ENCODE data around the gene GTF3C5. TPM values are rescaled to one million over a fixed set of nuclear protein-coding genes. Genes with fewer than 3 reads are reported as not detected.
"Not testable (repeated sequence)": the region's sequence is repeated elsewhere in the genome, so short reads cannot be mapped to it uniquely, and the experiment has no call there.

The GTF3C5 gene
- total RNA-seq, 1 donor, result 29.7 TPM

GRCh38 chr9:133072210-133072609 lies 41.4 kb downstream of the GTF3C5 start:
- not testable (repeated sequence) for H3K4me1 ChIP-seq (ENCODE audit: insufficient read depth, low read length); H3K4me3 ChIP-seq (ENCODE audit: low read length); H3K27me3 ChIP-seq (ENCODE audit: insufficient read depth, low read length); H3K9me3 ChIP-seq (ENCODE audit: low read depth, low read length)

GRCh38 chr9:133073086-133074014 lies 42.6 kb downstream of the GTF3C5 start:
- Histone ChIP-seq H3K9me3 (ENCODE audit: low read depth, low read length) (no peaks in the 10 kb centered on the region), H3K4me3 (ENCODE audit: low read length) (no peak overlapping the region)

DNA sequence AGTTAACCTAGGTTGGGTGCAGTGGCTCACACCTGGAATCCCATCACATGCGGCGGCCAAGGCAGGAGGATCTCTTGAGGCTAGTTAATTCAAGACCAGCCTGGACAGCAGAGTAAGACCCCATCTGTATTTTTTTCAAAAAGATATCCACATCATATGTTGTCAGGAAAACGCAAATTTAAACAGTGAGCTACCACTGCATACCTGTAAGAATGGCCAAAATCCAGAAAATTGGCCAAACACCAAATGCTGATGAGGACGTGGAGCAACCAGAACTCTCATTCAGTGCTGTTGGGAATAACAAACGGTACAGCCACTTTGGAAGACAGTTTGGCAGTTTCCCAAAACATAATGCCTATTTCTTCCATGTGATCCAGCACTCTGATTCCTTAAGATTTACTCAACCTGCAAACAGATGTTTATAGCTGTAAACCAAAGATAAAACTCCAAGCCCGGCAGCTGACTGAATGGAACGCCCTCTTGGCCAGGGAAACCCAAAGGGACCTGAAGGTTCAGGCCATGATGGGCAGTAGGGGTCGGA lies 43.4 kb downstream of the GTF3C5 start:
- H3K9me3 ChIP-seq (ENCODE audit: low read depth, low read length), result no peaks in the 10 kb centered on the region
- no peaks in the 10 kb centered on the region for H3K27me3 ChIP-seq (ENCODE audit: insufficient read depth, low read length)
- H3K4me1 ChIP-seq (ENCODE audit: insufficient read depth, low read length), result no peaks in the 10 kb centered on the region
- no peak overlapping the region for H3K4me3 ChIP-seq (ENCODE audit: low read length)

More at GRCh38 chr9:133073086-133074014, 42.6 kb downstream of the GTF3C5 start:
- no peaks in the 10 kb centered on the region for H3K27me3 ChIP-seq (ENCODE audit: insufficient read depth, low read length)
- H3K4me1 ChIP-seq (ENCODE audit: insufficient read depth, low read length), result no peaks in the 10 kb centered on the region

GRCh38 chr9:133075925-133076630 lies 45.3 kb downstream of the GTF3C5 start:
- Histone ChIP-seq H3K4me3 (ENCODE audit: low read length) (no peak overlapping the region), H3K4me1 (ENCODE audit: insufficient read depth, low read length) (no peaks in the 10 kb centered on the region), H3K27me3 (ENCODE audit: insufficient read depth, low read length) (no peaks in the 10 kb centered on the region), H3K9me3 (ENCODE audit: low read depth, low read length) (no peaks in the 10 kb centered on the region)

DNA sequence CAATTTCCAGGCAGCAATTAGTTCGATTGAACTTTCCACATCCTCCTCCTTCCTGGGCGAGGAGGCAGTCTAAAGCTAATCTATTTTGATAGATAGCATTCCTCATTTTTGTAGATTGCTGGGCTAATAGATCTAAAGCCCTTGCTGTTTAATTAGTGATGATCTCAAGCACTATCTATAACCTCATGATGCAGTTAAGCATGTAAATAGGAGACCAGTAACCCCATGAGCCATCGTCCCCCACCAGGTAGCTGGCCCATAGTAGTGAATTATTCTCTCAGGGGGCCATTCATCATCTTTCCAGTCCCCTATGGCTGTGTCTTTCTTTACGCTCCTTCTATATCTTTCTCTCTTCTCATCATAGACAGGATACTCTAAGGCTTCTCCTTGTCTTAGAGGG lies 45.9 kb downstream of the GTF3C5 start:
- Histone ChIP-seq H3K4me1 (ENCODE audit: insufficient read depth, low read length) (no peaks in the 10 kb centered on the region), H3K9me3 (ENCODE audit: low read depth, low read length) (no peaks in the 10 kb centered on the region), H3K27me3 (ENCODE audit: insufficient read depth, low read length) (no peaks in the 10 kb centered on the region), H3K4me3 (ENCODE audit: low read length) (no peak overlapping the region)

- Histone ChIP-seq H3K27me3 (ENCODE audit: insufficient read depth, low read length) (no peaks in the 10 kb centered on the region), H3K4me1 (ENCODE audit: insufficient read depth, low read length) (no peaks in the 10 kb centered on the region), H3K4me3 (ENCODE audit: low read length) (no peak overlapping the region), H3K9me3 (ENCODE audit: low read depth, low read length) (no peaks in the 10 kb centered on the region)
Observed at GRCh38 chr9:133078486-133078885, 47.7 kb downstream of the GTF3C5 start.

DNA sequence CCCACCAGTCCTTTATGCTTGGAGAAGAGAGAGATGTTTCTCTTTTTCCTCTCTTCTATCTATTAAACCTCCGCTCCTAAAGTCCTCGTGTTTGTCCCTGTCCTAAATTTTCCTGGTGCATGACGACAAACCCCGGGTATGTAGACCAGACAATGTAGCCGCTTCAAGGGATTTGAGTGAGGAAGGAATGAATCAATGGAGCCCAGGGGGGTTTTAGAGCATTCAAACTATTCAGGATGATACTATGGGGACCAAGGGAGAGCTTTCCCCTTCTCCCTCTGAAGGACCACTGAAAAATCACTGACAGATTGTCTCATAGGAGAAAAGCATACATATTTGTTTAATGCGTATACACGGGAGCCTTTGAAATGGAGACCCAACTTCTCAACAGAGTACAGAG lies 49.4 kb downstream of the GTF3C5 start:
- Histone ChIP-seq H3K4me1 (ENCODE audit: insufficient read depth, low read length) (no peaks in the 10 kb centered on the region), H3K27me3 (ENCODE audit: insufficient read depth, low read length) (no peaks in the 10 kb centered on the region), H3K9me3 (ENCODE audit: low read depth, low read length) (no peaks in the 10 kb centered on the region), H3K4me3 (ENCODE audit: low read length) (no peak overlapping the region)

DNA sequence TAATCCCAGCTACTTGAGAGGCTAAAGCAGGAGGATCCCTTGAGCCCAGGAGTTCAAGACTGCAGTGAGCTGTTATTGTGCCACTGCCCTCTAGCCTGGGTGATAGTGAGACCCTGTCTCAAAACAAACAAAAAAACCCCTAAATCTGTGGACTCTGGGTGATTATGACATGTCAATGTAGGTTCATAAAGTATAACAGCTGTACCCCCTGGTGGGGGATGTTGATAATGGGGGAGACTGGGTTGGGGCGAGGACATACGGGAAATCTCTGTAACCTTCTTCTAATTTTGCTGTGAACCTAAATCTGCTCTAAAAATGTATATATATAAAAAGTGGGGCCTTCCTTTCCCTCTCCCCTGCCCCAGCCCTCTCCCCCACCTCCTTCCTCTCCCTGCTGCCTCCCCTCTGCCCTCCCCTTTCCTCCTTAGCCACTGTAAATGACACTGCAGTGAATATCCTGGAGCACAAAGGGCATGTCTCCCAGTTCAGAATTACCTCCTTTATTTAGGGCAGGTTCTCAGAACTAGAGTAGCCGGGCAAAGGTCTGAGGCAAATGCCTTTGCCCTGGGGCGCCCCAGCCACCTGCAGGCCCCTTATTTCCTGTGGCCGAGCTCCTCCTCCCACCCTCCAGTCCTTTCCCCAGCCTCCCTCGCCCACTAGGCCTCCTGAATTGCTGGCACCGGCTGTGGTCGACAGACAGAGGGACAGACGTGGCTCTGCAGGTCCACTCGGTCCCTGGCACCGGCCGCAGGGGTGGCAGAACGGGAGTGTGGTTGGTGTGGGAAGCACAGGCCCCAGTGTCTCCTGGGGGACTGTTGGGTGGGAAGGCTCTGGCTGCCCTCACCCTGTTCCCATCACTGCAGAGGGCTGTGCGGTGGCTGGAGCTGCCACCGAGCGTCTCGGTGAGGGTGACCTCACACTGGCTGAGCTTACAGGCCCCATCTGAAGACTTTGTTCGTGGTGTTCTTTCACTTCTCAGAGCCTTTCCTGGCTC lies 50.3 kb downstream of the GTF3C5 start:
- H3K4me3 ChIP-seq (ENCODE audit: low read length); H3K27me3 ChIP-seq (ENCODE audit: insufficient read depth, low read length); H3K9me3 ChIP-seq (ENCODE audit: low read depth, low read length); H3K4me1 ChIP-seq (ENCODE audit: insufficient read depth, low read length): not testable (repeated sequence)

DNA sequence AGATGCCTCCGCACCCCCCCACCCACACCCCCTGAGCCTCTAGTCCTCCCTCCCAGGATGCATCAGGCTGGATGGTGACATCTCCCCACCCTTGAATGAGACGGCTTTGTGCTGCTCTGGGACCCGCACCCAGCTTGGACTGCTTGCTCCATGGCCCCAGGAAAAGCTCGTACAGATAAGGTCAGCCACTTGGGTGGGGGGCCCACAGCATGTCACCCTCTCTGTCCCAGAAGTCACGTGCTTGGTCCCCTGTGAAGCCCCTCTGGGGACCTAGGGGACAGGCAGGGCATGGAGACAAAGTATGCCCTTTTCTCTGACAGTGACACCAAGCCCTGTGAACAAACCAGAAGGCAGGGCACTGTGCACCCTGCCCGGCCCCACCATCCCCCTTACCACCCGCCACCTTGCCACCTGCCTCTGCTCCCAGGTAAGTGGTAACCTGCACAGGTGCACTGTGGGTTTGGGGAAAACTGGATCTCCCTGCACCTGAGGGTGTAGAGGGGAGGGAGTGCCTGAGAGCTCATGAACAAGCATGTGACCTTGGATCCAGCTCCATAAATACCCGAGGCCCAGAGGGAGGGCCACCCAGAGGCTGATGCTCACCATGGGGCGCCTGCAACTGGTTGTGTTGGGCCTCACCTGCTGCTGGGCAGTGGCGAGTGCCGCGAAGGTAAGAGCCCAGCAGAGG lies 51.3 kb downstream of the GTF3C5 start:
- not testable (repeated sequence) for H3K9me3 ChIP-seq (ENCODE audit: low read depth, low read length); H3K4me3 ChIP-seq (ENCODE audit: low read length); H3K27me3 ChIP-seq (ENCODE audit: insufficient read depth, low read length); H3K4me1 ChIP-seq (ENCODE audit: insufficient read depth, low read length)

DNA sequence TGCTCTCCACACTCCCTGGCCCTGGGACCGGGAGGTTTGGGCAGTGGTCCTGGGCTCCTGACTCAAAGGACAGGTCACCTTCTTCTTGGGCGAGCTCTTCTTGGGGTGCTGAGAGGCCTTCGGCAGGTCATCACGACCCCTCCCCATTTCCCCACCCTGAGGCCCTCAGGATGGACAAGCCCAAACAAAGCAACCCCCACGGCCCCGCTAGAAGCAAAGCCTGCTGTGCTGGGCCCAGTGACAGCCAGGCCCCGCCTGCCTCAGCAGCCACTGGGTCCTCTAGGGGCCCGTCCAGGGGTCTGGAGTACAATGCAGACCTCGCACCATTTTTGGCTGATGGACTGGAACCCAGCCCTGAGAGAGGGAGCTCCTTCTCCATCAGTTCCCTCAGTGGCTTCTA lies 52.9 kb downstream of the GTF3C5 start:
- H3K4me1 ChIP-seq (ENCODE audit: insufficient read depth, low read length); H3K4me3 ChIP-seq (ENCODE audit: low read length); H3K9me3 ChIP-seq (ENCODE audit: low read depth, low read length); H3K27me3 ChIP-seq (ENCODE audit: insufficient read depth, low read length): not testable (repeated sequence)

DNA sequence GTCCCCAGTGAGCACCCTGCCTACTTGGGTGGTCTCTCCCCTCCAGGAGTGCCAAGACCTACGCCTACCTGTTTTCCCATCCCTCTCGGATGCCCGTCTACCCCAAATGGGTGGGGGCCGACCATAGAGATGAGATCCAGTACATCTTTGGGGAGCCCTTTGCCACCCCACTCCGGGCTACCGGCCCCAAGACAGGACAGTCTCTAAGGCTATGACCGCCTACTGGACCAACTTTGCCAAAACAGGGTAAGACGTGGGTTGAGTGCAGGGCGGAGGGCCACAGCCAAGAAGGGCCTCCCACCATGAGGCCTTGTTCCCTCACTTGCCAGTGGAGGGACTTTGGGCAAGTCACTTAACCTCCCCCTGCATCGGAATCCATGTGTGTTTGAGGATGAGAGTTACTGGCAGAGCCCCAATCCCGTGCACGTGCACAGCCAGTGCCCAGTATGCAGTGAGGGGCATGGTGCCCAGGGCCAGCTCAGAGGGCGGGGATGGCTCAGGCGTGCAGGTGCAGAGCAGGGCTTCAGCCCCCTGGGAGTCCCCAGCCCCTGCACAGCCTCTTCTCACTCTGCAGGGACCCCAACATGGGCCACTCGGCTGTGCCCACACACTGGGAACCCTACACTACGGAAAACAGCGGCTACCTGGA lies 55.5 kb downstream of the GTF3C5 start:
- not testable (repeated sequence) for H3K4me1 ChIP-seq (ENCODE audit: insufficient read depth, low read length); H3K4me3 ChIP-seq (ENCODE audit: low read length); H3K27me3 ChIP-seq (ENCODE audit: insufficient read depth, low read length); H3K9me3 ChIP-seq (ENCODE audit: low read depth, low read length)

DNA sequence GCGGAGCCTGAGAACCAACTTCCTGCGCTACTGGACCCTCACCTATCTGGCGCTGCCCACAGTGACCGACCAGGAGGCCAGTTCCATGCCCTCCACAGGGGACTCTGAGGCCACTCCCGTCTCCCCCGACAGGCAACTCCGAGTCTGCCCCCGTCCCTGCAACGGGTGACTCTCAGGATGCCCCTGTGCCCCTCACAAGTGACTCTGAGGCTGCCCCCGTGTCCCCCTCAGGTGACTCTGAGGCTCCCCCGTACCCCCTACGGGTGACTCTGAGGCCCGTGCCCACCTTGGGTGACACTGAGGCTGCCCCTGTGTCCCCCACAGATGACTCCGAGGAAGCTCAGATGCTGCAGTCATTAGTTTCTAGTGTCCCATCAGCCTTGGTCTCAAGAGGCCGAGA lies 56.1 kb downstream of the GTF3C5 start:
- H3K27me3 ChIP-seq (ENCODE audit: insufficient read depth, low read length), result no peaks in the 10 kb centered on the region
- no peak overlapping the region for H3K4me3 ChIP-seq (ENCODE audit: low read length)
- H3K9me3 ChIP-seq (ENCODE audit: low read depth, low read length), result no peaks in the 10 kb centered on the region
- no peaks in the 10 kb centered on the region for H3K4me1 ChIP-seq (ENCODE audit: insufficient read depth, low read length)

- H3K4me3 ChIP-seq (ENCODE audit: low read length), result no peak overlapping the region
- no peaks in the 10 kb centered on the region for H3K4me1 ChIP-seq (ENCODE audit: insufficient read depth, low read length)
- H3K9me3 ChIP-seq (ENCODE audit: low read depth, low read length), result no peaks in the 10 kb centered on the region
- no peaks in the 10 kb centered on the region for H3K27me3 ChIP-seq (ENCODE audit: insufficient read depth, low read length)
Observed at GRCh38 chr9:133087429-133088145, 56.8 kb downstream of the GTF3C5 start.
